ENCODE data around the gene ROM1. TPM values are rescaled to one million over a fixed set of nuclear protein-coding genes. Genes with fewer than 3 reads are reported as not detected.
"Not testable (repeated sequence)": the region's sequence is repeated elsewhere in the genome, so short reads cannot be mapped to it uniquely, and the experiment has no call there.

Gene ROM1
- polyA plus RNA-seq, 12 donors: 0.87 to 3.2 (median 1.6) TPM; not detected in 2

DNA sequence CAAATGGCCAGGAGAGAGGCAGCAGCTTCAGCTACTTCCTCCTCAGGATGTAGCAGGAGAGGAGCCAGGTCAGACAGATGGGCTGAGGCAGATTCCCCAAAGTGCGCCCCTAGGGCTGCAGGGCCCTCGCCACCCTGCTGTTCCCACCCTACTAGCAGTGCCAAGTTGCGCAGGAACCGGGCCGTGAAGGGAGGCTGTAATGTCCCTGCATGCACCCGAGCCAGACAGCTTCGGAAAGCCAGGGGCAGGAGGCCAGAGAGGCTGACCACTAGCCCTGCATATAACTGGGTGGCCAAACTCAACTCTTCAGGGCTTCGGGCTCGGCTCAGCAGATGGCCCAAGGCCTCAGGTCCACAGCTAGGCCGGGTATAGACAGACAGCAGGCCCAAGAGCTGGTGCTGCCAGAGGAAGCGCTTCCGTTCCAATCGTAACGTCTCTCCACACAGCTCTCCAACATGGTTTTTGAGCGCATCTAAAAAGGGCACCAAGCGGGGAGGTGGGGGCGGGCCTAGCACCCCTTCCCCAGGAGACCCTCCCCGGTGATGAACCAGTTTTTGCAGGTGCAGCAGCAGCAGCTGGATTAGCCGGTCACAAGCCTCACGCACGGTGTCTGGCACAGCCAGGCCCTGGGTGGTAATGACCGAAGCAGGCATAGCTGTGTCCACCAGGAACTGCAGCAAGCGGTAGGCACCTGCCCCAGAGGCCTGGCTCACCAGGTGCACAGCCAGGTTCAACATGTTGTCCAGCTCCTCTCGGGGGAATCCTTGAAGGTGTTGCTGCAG lies 35.3 kb downstream of the ROM1 start:
- no peak for DNase-seq

DNA sequence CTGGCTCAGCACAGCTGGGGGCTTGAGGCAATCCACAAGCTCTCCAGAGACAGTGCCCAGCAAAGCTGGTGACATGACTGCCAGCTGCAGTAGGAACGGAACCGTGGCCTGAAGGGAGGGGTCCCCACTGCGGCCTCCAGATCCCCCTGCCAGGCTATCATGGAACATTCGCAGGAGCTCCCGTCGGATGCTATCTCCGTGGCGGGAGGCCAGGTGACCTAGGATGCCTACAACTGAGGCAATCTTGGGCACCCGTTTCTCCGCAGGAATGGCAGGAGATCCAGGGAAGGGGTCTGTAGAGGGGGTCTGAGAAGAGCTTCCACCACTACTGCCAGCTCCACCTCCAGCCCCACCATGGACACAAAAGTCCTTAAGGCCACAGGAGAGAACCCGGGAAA lies 35.9 kb downstream of the ROM1 start:
- no peak for DNase-seq

- DNase-seq: no peak
Measured at GRCh38 chr11:62649486-62649885, 36.4 kb downstream of the ROM1 start.

- not testable (repeated sequence) for DNase-seq
Measured at GRCh38 chr11:62650283-62650682, 37.2 kb downstream of the ROM1 start.

DNA sequence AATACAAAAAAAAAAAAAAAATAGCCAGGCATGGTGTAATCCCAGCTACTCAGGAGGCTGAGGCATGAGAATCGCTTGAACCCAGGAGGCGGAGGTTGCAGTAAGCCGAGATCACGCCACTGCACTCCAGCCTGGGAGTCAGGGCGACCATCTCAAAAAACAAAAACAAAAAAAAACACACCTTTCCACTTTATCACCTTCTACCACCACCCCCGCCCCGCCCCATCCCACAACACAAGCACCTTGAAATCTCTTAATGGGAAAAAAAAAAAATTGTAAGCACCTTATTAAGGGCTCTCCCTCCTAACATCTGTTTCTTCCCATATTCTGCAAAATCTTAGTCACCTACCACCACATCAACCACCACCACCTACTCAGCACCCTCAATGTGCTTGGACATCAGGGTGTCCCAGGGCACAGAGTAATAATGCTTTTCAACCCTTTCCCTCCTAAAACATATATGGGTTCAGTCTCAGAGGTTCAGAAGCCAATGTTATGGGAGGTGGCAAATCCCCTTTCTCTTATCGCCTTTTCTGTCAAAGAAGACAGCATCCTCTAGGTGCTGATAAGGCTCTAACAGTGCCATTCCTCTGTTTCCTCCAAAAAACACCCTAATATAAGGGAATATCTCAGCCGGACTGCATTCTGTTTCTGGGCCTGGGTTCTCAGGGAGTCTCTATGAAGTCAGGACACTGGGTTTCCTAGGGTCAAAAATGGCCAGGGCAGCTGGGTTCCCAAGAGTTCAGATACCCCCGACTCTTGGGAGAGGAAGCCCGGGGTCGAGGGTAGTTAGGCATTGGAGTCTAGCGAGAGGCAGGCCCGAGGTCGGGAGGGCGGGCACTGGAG lies 39.3 kb downstream of the ROM1 start:
- DNase-seq: no peak

- no peak for DNase-seq
Measured at GRCh38 chr11:62654297-62654696, 41.2 kb downstream of the ROM1 start.

DNA sequence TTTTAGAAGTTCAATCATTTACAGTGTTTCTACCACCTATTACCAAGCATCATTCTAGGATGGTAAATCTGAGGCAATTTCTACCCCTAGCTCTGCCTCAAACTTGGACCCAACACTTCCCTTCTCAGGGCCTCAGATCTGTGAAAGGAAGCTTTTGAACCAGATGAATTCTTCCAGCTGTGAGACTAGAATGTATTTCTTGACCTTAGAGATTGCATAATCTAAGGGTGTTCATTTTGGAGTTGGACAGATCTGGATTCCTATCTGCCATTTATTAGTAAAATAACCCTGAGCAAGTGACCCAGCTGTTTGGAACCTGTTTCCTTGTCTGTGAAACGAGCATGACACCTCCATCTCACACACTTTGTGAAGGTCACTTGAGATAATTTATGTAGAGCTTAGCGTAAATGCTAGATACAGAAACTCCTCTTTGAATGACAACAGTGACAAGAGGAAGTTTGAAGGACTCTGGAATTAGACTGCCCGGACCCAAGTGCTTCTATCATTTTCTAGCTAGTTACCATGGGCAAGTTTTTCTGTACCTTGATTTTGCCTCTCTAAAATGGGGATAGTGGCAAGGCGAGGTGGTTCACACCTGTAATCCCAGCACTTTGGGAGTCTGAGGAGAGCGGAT lies 43.9 kb downstream of the ROM1 start:
- DNase-seq: no peak

DNA sequence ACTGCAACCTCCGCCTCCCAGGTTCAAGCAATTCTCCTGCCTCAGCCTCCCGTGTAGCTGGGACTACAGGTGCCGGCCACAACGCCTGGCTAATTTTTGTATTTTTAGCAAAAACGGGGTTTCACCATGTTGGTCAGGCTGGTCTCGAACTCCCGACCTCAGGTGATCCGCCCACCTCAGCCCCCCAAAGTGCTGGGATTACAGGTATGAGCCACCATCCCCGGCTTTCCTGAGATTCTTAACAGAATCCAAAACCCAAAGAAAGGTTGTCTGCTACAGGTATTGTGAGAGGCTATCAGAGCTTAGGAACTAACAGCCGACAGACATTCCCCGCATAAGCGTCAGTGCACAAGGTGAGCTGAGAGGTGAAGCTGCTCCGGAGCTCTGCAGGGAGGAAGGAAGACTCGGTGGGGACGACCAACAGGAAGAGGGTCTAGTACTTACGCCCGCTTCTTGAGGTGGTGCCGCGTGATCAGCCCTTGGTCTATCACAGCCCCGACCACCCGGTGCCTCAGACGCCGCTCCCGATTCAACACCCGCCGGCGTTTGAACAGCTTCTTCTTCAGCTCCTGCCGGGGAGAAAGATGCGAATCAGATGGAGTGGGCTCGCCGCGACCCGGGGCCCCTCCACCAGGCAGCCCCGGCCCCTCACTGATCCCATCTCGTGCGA lies 51.5 kb downstream of the ROM1 start:
- no peak for DNase-seq

Other genes with a start within 250 kb of the ROM1 start
- gene SCGB1A1, start 194.2 kb upstream of the ROM1 start, polyA plus RNA-seq (ENCODE audit: insufficient read length in 12 of 12): not detected
- 100 to 1,000 TPM; 101 to 395 (median 301) TPM for gene AHNAK, start 66.5 kb upstream of the ROM1 start, polyA plus RNA-seq (ENCODE audit: insufficient read length in 12 of 12)
- gene EEF1G, start 39.4 kb upstream of the ROM1 start, polyA plus RNA-seq (ENCODE audit: insufficient read length in 12 of 12): 1,000 to 10,000 TPM in 11 of 12 donors, 100 to 1,000 TPM in 1; 357 to 3,515 (median 3,174) TPM
- 10 to 100 TPM in 10 of 12 donors, 1 to 10 TPM in 1, not detected in 1; 7.8 to 17.4 (median 14.4) TPM for gene TUT1, start 21.7 kb upstream of the ROM1 start, polyA plus RNA-seq (ENCODE audit: insufficient read length in 12 of 12)
- gene MTA2, start 11.4 kb upstream of the ROM1 start, polyA plus RNA-seq (ENCODE audit: insufficient read length in 12 of 12): 100 to 1,000 TPM in 1 of 12 donors, 10 to 100 TPM in 11; 29.1 to 168 (median 45.1) TPM
- 10 to 100 TPM in 11 of 12 donors, not detected in 1; 12.1 to 35.5 (median 16.2) TPM for gene EML3, start 482 bp upstream of the ROM1 start, polyA plus RNA-seq (ENCODE audit: insufficient read length in 12 of 12)
- 10 to 100 TPM in 11 of 12 donors, not detected in 1; 13.2 to 40.2 (median 15.7) TPM for gene B3GAT3, start 8.7 kb downstream of the ROM1 start, polyA plus RNA-seq (ENCODE audit: insufficient read length in 12 of 12)
- 100 to 1,000 TPM; 131 to 283 (median 176) TPM for gene GANAB, start 33.4 kb downstream of the ROM1 start, polyA plus RNA-seq (ENCODE audit: insufficient read length in 12 of 12)
- 10 to 100 TPM in 7 of 12 donors, 1 to 10 TPM in 4, not detected in 1; 8.0 to 13.0 (median 10.7) TPM for gene INTS5, start 40.0 kb downstream of the ROM1 start, polyA plus RNA-seq (ENCODE audit: insufficient read length in 12 of 12)
- 10 to 100 TPM in 11 of 12 donors, not detected in 1; 27.4 to 66.5 (median 34.9) TPM for gene C11orf98, start 52.0 kb downstream of the ROM1 start, polyA plus RNA-seq (ENCODE audit: insufficient read length in 12 of 12)
- gene CSKMT, start 52.1 kb downstream of the ROM1 start, polyA plus RNA-seq (ENCODE audit: insufficient read length in 12 of 12): 1 to 10 TPM in 10 of 12 donors, not detected in 2; 2.3 to 3.6 (median 2.8) TPM
- gene UQCC3, start 58.4 kb downstream of the ROM1 start, polyA plus RNA-seq (ENCODE audit: insufficient read length in 12 of 12): 1 to 10 TPM in 10 of 12 donors, not detected in 2; 4.2 to 6.5 (median 4.7) TPM
- 1 to 10 TPM in 11 of 12 donors, not detected in 1; 3.3 to 9.5 (median 6.4) TPM for gene LBHD1, start 59.0 kb downstream of the ROM1 start, polyA plus RNA-seq (ENCODE audit: insufficient read length in 12 of 12)
- gene UBXN1, start 65.8 kb downstream of the ROM1 start, polyA plus RNA-seq (ENCODE audit: insufficient read length in 12 of 12): 100 to 1,000 TPM in 11 of 12 donors, not detected in 1; 110 to 172 (median 124) TPM
- gene LRRN4CL, start 76.3 kb downstream of the ROM1 start, polyA plus RNA-seq (ENCODE audit: insufficient read length in 12 of 12): 10 to 100 TPM in 11 of 12 donors, not detected in 1; 13.6 to 31.1 (median 17.5) TPM
- gene BSCL2, start 94.2 kb downstream of the ROM1 start, polyA plus RNA-seq (ENCODE audit: insufficient read length in 12 of 12): 10 to 100 TPM in 11 of 12 donors, not detected in 1; 16.3 to 71.7 (median 23.7) TPM
- gene GNG3, start 94.4 kb downstream of the ROM1 start, polyA plus RNA-seq (ENCODE audit: insufficient read length in 12 of 12): 1 to 10 TPM in 1 of 12 donors, under 1 TPM in 8, not detected in 3; 0.34 to 1.2 (median 0.70) TPM
- 10 to 100 TPM in 11 of 12 donors, not detected in 1; 40.6 to 57.1 (median 49.4) TPM for gene HNRNPUL2, start 114.2 kb downstream of the ROM1 start, polyA plus RNA-seq (ENCODE audit: insufficient read length in 12 of 12)
- gene TTC9C, start 115.2 kb downstream of the ROM1 start, polyA plus RNA-seq (ENCODE audit: insufficient read length in 12 of 12): 10 to 100 TPM in 11 of 12 donors, not detected in 1; 26.5 to 59.9 (median 30.2) TPM
- 1 to 10 TPM in 10 of 12 donors, not detected in 2; 3.1 to 5.1 (median 4.2) TPM for gene ZBTB3, start 140.9 kb downstream of the ROM1 start, polyA plus RNA-seq (ENCODE audit: insufficient read length in 12 of 12)
- 100 to 1,000 TPM in 2 of 12 donors, 10 to 100 TPM in 9, not detected in 1; 60.7 to 102 (median 88.3) TPM for gene POLR2G, start 148.3 kb downstream of the ROM1 start, polyA plus RNA-seq (ENCODE audit: insufficient read length in 12 of 12)
- gene TAF6L, start 158.1 kb downstream of the ROM1 start, polyA plus RNA-seq (ENCODE audit: insufficient read length in 12 of 12): 10 to 100 TPM in 11 of 12 donors, not detected in 1; 11.8 to 67.7 (median 14.6) TPM
- 10 to 100 TPM in 11 of 12 donors, not detected in 1; 25.7 to 41.4 (median 28.8) TPM for gene TMEM179B, start 174.1 kb downstream of the ROM1 start, polyA plus RNA-seq (ENCODE audit: insufficient read length in 12 of 12)
- gene TMEM223, start 178.7 kb downstream of the ROM1 start, polyA plus RNA-seq (ENCODE audit: insufficient read length in 12 of 12): 10 to 100 TPM in 10 of 12 donors, not detected in 2; 11.9 to 16.9 (median 15.1) TPM
- 100 to 1,000 TPM in 1 of 12 donors, 10 to 100 TPM in 10, not detected in 1; 55.0 to 132 (median 69.9) TPM for gene NXF1, start 192.2 kb downstream of the ROM1 start, polyA plus RNA-seq (ENCODE audit: insufficient read length in 12 of 12)
- 10 to 100 TPM in 11 of 12 donors, not detected in 1; 29.8 to 50.9 (median 34.3) TPM for gene STX5, start 218.8 kb downstream of the ROM1 start, polyA plus RNA-seq (ENCODE audit: insufficient read length in 12 of 12)
- gene TEX54, start 219.6 kb downstream of the ROM1 start, polyA plus RNA-seq (ENCODE audit: insufficient read length in 12 of 12): under 1 TPM in 2 of 12 donors, not detected in 10; 0.42 to 0.80 TPM
- gene WDR74, start 226.3 kb downstream of the ROM1 start, polyA plus RNA-seq (ENCODE audit: insufficient read length in 12 of 12): 10 to 100 TPM in 11 of 12 donors, not detected in 1; 19.1 to 36.6 (median 30.7) TPM

All from muscle of arm (tissue), 12 donors.